Loucy (cell line): ENCODE results near the gene MUC20.

Experiments used
- H2AFZ ChIP-seq: fragments of 200-600 bp; sonication (generic); 2 replicates; pipeline ENCODE4 v1.6.0; 2016; ENCODE audit warnings: antibody characterized with exemption, mild to moderate bottlenecking, low read length, moderate library complexity
- H3F3A ChIP-seq: fragments of 200-600 bp; 2 replicates; pipeline ENCODE4 v1.6.0; 2016; ENCODE audit warnings: antibody characterized with exemption, low read depth, mild to moderate bottlenecking
- H3K27me3 ChIP-seq: fragments of 200-600 bp; sonication (generic); 2 replicates; pipeline ENCODE4 v1.6.1; 2014; ENCODE audit warnings: low read length, mild to moderate bottlenecking; ENCODE audit not compliant: insufficient read depth, poor library complexity, severe bottlenecking
- H3K36me3 ChIP-seq: fragments of 200-600 bp; sonication (generic); 2 replicates; pipeline ENCODE4 v1.6.1; 2016; ENCODE audit warnings: low read length; ENCODE audit not compliant: insufficient read depth
- H3K4me1 ChIP-seq: fragments of 200-600 bp; sonication (generic); 2 replicates; pipeline ENCODE4 v1.5.1; 2014; ENCODE audit warnings: low read length, mild to moderate bottlenecking; ENCODE audit not compliant: insufficient read depth, poor library complexity, severe bottlenecking
- H3K4me2 ChIP-seq: fragments of 200-600 bp; sonication (generic); 2 replicates; pipeline ENCODE4 v1.6.0; 2014; ENCODE audit warnings: antibody characterized with exemption, low read length, low read depth, mild to moderate bottlenecking; ENCODE audit not compliant: poor library complexity, severe bottlenecking
- H3K4me3 ChIP-seq: fragments of 200-600 bp; sonication (generic); 2 replicates; pipeline ENCODE4 v1.5.1; 2014; ENCODE audit warnings: low read length, mild to moderate bottlenecking, mixed read lengths; ENCODE audit not compliant: poor library complexity, severe bottlenecking
- H3K79me2 ChIP-seq: fragments of 200-600 bp; sonication (generic); 2 replicates; pipeline ENCODE4 v1.6.1; 2014; ENCODE audit warnings: low read length; ENCODE audit not compliant: insufficient read depth
- H3K9ac ChIP-seq: fragments of 200-600 bp; sonication (generic); 2 replicates; pipeline ENCODE4 v1.6.0; 2014; ENCODE audit warnings: mild to moderate bottlenecking, low read depth, low read length, moderate library complexity; ENCODE audit not compliant: poor library complexity, severe bottlenecking
- H3K9me2 ChIP-seq: fragments of 200-600 bp; sonication (generic); replicated peaks from 2 replicates; pipeline ENCODE4 v1.6.1; 2016; ENCODE audit warnings: low read depth, low read length, mixed read lengths
- H3K9me3 ChIP-seq: fragments of 200-600 bp; sonication (generic); 2 replicates; pipeline ENCODE4 v1.6.1; 2014; ENCODE audit warnings: mild to moderate bottlenecking, antibody characterized with exemption, low read length, low read depth; ENCODE audit not compliant: insufficient read depth
- H4K20me1 ChIP-seq: fragments of 200-600 bp; sonication (generic); 2 replicates; pipeline ENCODE4 v1.6.0; 2014; ENCODE audit warnings: antibody characterized with exemption, low read length, mild to moderate bottlenecking; ENCODE audit not compliant: insufficient read depth, poor library complexity, severe bottlenecking
- CTCF ChIP-seq: fragments of 200-600 bp; sonication (generic); conservative IDR thresholded peaks from 2 replicates; pipeline ENCODE4 v1.5.1; 2014; ENCODE audit warnings: mild to moderate bottlenecking, antibody characterized with exemption, low read length
- EZH2phosphoT487 ChIP-seq: fragments of 200-600 bp; IDR thresholded peaks from 2 replicates; pipeline ENCODE4 v1.6.1; 2018; ENCODE audit warnings: antibody characterized with exemption, mild to moderate bottlenecking, moderate library complexity, borderline replicate concordance

The MUC20 gene

GRCh38 chr3:195700319-195700718 is 20.5 kb upstream of the MUC20 start:
- Histone ChIP-seq H3K9me2 (no peaks in the 10 kb centered on the region), H2AFZ (no peak overlapping the region), H3K36me3 (peaks cover 6% of the 10 kb centered on the region; the same call in 1 of the 2 replicates), H3K79me2 (no peaks in the 10 kb centered on the region), H3K4me2 (no peak overlapping the region), H4K20me1 (no peaks in the 10 kb centered on the region), H3F3A (peaks cover 5% of the 10 kb centered on the region; the same call in 1 of the 2 replicates), H3K4me3 (no peak overlapping the region), H3K27me3 (no peaks in the 10 kb centered on the region), H3K4me1 (no peaks in the 10 kb centered on the region), H3K9ac (no peak overlapping the region), H3K9me3 (no peaks in the 10 kb centered on the region)
- no peak for TF ChIP-seq EZH2phosphoT487
- TF ChIP-seq CTCF = no peak

- H3F3A ChIP-seq = peaks cover 5% of the 10 kb centered on the region; the same call in 1 of the 2 replicates
- no peak overlapping the region for H3K4me3 ChIP-seq
- H2AFZ ChIP-seq = no peak overlapping the region
- no peaks in the 10 kb centered on the region for H4K20me1 ChIP-seq
- H3K9ac ChIP-seq = no peak overlapping the region
- no peak for TF ChIP-seq EZH2phosphoT487
- no peak for TF ChIP-seq CTCF
- no peaks in the 10 kb centered on the region for H3K9me3 ChIP-seq
- H3K4me1 ChIP-seq = no peaks in the 10 kb centered on the region
- no peaks in the 10 kb centered on the region for H3K27me3 ChIP-seq
- no peak overlapping the region for H3K4me2 ChIP-seq
- peaks cover 6% of the 10 kb centered on the region; the same call in 1 of the 2 replicates for H3K36me3 ChIP-seq
- H3K79me2 ChIP-seq = no peaks in the 10 kb centered on the region
- H3K9me2 ChIP-seq = no peaks in the 10 kb centered on the region
These were observed 19.5 kb upstream of the MUC20 start for GRCh38 chr3:195701042-195701915.

- no peaks in the 10 kb centered on the region for H3K27me3 ChIP-seq
- TF ChIP-seq CTCF (no peak), EZH2phosphoT487 (no peak)
- H3K9me2 ChIP-seq = no peaks in the 10 kb centered on the region
- no peak overlapping the region for H2AFZ ChIP-seq
- no peak overlapping the region for H3K4me3 ChIP-seq
- peaks cover 6% of the 10 kb centered on the region; the same call in 1 of the 2 replicates for H3K36me3 ChIP-seq
- no peak overlapping the region for H3K4me2 ChIP-seq
- H3K79me2 ChIP-seq = no peaks in the 10 kb centered on the region
- no peaks in the 10 kb centered on the region for H3K4me1 ChIP-seq
- H3K9ac ChIP-seq = no peak overlapping the region
- H3K9me3 ChIP-seq = no peaks in the 10 kb centered on the region
- peaks cover 5% of the 10 kb centered on the region; the same call in 1 of the 2 replicates for H3F3A ChIP-seq
- H4K20me1 ChIP-seq = no peaks in the 10 kb centered on the region
These were observed 17.0 kb upstream of the MUC20 start for GRCh38 chr3:195703776-195704175.
